ENCODE results near the gene CAPRIN2. TPM values are rescaled to one million over a fixed set of nuclear protein-coding genes. Genes with fewer than 3 reads are reported as not detected.

The CAPRIN2 gene
- total RNA-seq, 2 experiments from 2014 or later: 6.7 to 8.6 TPM

- Mint-ChIP-seq H3K4me1 (no peaks in the 10 kb centered on the region), H3K27ac (no peak overlapping the region), H3K4me3 (no peak overlapping the region), H3K27me3 (peaks cover 21% of the 10 kb centered on the region), H3K36me3 (no peaks in the 10 kb centered on the region), H3K9me3 (no peaks in the 10 kb centered on the region)
- DNase-seq: no peak
These were observed 27.8 kb upstream of the CAPRIN2 start for GRCh38 chr12:30782316-30783173.

- no peaks in the 10 kb centered on the region for H3K4me1 Mint-ChIP-seq
- H3K9me3 Mint-ChIP-seq: no peaks in the 10 kb centered on the region
- H3K36me3 Mint-ChIP-seq: no peaks in the 10 kb centered on the region
- no peak overlapping the region for H3K4me3 Mint-ChIP-seq
- H3K27me3 Mint-ChIP-seq: peaks cover 9% of the 10 kb centered on the region
- H3K27ac Mint-ChIP-seq: no peak overlapping the region
- DNase-seq: no peak
These were observed 24.8 kb upstream of the CAPRIN2 start for GRCh38 chr12:30779578-30779977.

DNA sequence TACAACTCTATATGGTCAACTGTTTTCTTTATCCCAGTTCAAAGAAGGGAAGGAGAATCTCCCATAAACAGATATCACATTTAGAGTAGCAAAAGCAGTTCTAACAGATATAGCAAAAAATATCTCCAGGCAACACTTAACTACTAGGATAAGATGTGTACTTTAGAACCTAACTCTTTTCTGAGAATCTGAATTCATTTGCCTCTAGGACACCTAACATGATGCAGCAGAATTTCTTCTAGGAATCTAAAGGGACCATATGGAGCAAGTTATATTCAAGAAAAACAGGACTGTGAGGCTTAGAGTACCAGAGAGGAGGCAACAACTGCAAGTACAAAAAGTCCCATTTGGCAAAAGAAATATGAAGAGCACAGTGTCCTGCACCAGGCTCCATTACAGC is 24.4 kb upstream of the CAPRIN2 start:
- no peaks in the 10 kb centered on the region for H3K9me3 Mint-ChIP-seq
- no peaks in the 10 kb centered on the region for H3K36me3 Mint-ChIP-seq
- H3K4me3 Mint-ChIP-seq: no peak overlapping the region
- no peak for DNase-seq
- H3K27ac Mint-ChIP-seq: no peak overlapping the region
- no peaks in the 10 kb centered on the region for H3K4me1 Mint-ChIP-seq
- peaks cover 5% of the 10 kb centered on the region for H3K27me3 Mint-ChIP-seq

DNA sequence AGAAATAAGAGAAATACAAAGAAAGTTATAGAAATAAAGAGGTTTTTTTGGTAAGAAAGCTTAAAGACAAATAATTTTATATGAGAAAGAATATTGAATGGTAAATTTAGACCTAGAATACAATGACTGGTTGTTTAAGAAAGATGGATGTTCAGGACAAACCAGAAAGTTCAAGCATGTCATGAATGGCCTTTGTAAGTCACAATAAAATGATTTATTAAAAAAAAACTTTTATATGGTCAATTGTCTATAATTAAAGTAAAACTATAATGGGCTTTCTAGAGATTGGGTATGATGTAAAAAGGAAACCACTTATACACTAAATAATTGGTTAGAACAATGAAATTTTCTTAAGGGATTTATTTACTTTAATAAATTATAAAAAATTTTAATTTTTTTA is 19.8 kb upstream of the CAPRIN2 start:
- H3K27ac Mint-ChIP-seq: no peak overlapping the region
- no peaks in the 10 kb centered on the region for H3K9me3 Mint-ChIP-seq
- H3K4me3 Mint-ChIP-seq: no peak overlapping the region
- no peak for DNase-seq
- H3K4me1 Mint-ChIP-seq: no peaks in the 10 kb centered on the region
- peaks cover 7% of the 10 kb centered on the region for H3K27me3 Mint-ChIP-seq
- no peaks in the 10 kb centered on the region for H3K36me3 Mint-ChIP-seq

DNA sequence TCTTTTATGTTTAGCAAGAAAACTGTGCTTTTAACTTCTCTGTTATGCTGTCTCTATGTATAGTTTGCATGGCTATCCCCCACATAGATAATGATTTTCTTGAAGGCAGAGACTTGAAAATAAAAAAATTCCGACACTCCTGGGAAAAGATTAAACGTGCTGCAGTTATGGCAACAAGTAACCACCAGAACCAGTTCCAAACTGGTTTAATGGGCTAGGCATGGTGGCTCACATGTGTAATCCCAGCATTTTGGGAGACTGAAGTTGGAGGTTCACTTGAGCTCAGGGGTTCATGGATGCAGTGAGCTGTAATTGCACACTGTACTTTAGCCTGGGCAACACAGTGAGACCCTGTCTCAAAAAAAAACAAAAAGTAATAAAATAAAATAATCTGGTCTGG is 15.1 kb upstream of the CAPRIN2 start:
- H3K27me3 Mint-ChIP-seq: peaks cover 4% of the 10 kb centered on the region
- no peak for DNase-seq
- H3K27ac Mint-ChIP-seq: no peak overlapping the region
- no peak overlapping the region for H3K4me3 Mint-ChIP-seq
- no peaks in the 10 kb centered on the region for H3K9me3 Mint-ChIP-seq
- no peaks in the 10 kb centered on the region for H3K4me1 Mint-ChIP-seq
- H3K36me3 Mint-ChIP-seq: no peaks in the 10 kb centered on the region

DNA sequence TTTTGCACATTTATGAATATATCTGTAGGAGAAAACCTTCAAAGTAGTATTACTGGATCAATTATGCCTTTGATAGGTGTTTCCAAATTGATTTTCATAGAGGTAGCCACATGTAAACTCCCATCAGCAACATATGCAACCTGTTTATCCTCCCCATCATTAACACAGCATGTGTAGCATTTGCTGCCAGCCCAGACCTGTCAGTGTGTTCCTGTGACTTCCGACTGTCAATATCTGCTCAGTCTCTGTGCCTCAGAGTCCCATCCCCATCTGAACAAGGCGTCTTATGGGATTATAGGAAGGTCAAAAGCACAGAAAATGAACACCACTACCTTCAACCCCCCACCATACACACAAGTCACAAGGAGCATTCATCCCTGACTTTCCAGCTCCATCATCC is 9.5 kb upstream of the CAPRIN2 start:
- H3K27me3 Mint-ChIP-seq: no peaks in the 10 kb centered on the region
- H3K9me3 Mint-ChIP-seq: no peaks in the 10 kb centered on the region
- no peak for DNase-seq

GRCh38 chr12:30763053-30763452 is 8.3 kb upstream of the CAPRIN2 start:
- Mint-ChIP-seq H3K4me3 (no peak overlapping the region), H3K27ac (no peak overlapping the region), H3K36me3 (no peaks in the 10 kb centered on the region), H3K9me3 (no peaks in the 10 kb centered on the region), H3K27me3 (no peaks in the 10 kb centered on the region), H3K4me1 (no peaks in the 10 kb centered on the region)
- DNase-seq: no peak

More for the DNA sequence above, 9.5 kb upstream of the CAPRIN2 start:
- Mint-ChIP-seq H3K4me1 (no peaks in the 10 kb centered on the region), H3K4me3 (no peak overlapping the region), H3K36me3 (no peaks in the 10 kb centered on the region), H3K27ac (no peak overlapping the region)

GRCh38 chr12:30761730-30762129 is 7.0 kb upstream of the CAPRIN2 start:
- H3K27me3 Mint-ChIP-seq: no peaks in the 10 kb centered on the region
- H3K27ac Mint-ChIP-seq: no peak overlapping the region
- H3K36me3 Mint-ChIP-seq: no peaks in the 10 kb centered on the region
- DNase-seq: no peak
- H3K4me3 Mint-ChIP-seq: no peak overlapping the region
- H3K9me3 Mint-ChIP-seq: no peaks in the 10 kb centered on the region
- peaks cover 6% of the 10 kb centered on the region for H3K4me1 Mint-ChIP-seq

GRCh38 chr12:30757316-30757715 is 2.6 kb upstream of the CAPRIN2 start:
- Mint-ChIP-seq H3K9me3 (no peaks in the 10 kb centered on the region), H3K4me3 (no peak overlapping the region), H3K4me1 (peaks cover 25% of the 10 kb centered on the region), H3K27me3 (no peaks in the 10 kb centered on the region), H3K27ac (no peak overlapping the region), H3K36me3 (no peaks in the 10 kb centered on the region)
- DNase-seq: no peak

DNA sequence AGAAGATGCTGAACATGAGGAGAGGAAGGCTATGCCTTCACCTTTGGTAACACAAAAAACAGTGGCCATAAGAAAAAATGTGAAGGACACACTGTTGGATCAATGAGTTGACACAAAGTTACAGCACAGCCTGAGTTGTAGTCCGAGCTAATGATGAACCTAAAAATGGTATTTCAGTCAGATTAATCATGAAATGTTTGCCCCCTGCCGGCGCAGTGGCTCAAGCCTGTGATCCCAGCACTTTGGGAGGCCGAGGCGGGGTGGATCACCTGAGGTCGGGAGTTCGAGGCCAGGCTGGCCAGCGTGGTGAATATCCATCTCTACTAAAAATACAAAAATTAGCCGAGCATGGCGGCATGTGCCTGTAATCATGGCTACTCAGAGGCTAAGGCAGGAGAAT is 1.3 kb upstream of the CAPRIN2 start:
- Mint-ChIP-seq H3K27me3 (no peaks in the 10 kb centered on the region), H3K9me3 (no peaks in the 10 kb centered on the region), H3K4me1 (peaks cover 30% of the 10 kb centered on the region), H3K4me3 (no peak overlapping the region), H3K27ac (no peak overlapping the region), H3K36me3 (no peaks in the 10 kb centered on the region)
- no peak for DNase-seq

DNA sequence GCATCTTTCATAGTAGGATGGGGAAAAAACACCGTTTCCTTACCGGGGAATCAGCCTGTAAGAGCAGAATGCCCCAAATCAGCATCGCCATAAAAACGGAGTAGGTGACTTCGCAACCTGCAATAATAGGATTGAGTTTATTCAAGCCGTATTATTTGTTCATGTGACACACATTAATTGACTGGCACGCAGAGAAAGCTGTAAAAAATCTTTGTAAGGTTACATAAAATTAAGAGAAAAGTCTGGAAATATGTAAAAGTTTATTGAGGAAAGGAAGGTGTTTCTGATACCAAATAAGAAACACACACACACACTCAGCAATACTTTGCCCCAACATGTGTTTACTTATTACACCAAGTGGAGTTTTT is 628 bp upstream of the CAPRIN2 start:
- DNase-seq: no peak
- Mint-ChIP-seq H3K36me3 (no peaks in the 10 kb centered on the region), H3K4me3 (peak overlapping the region; percentile 93), H3K9me3 (no peaks in the 10 kb centered on the region), H3K4me1 (peaks cover 30% of the 10 kb centered on the region), H3K27me3 (no peaks in the 10 kb centered on the region), H3K27ac (peak overlapping the region; percentile 69)

- Mint-ChIP-seq H3K36me3 (no peaks in the 10 kb centered on the region), H3K27me3 (no peaks in the 10 kb centered on the region), H3K4me1 (peaks cover 30% of the 10 kb centered on the region), H3K27ac (peak overlapping the region; percentile 85), H3K9me3 (no peaks in the 10 kb centered on the region), H3K4me3 (peak overlapping the region; percentile 93)
- DNase-seq: no peak
These were observed 385 bp downstream of the CAPRIN2 start for GRCh38 chr12:30754383-30754749.

GRCh38 chr12:30753751-30754382 is 884 bp downstream of the CAPRIN2 start:
- no peaks in the 10 kb centered on the region for H3K27me3 Mint-ChIP-seq
- H3K4me3 Mint-ChIP-seq: peak overlapping the region; percentile 93
- peaks cover 34% of the 10 kb centered on the region for H3K4me1 Mint-ChIP-seq
- no peaks in the 10 kb centered on the region for H3K36me3 Mint-ChIP-seq
- no peak for DNase-seq
- H3K27ac Mint-ChIP-seq: peak overlapping the region; percentile 85
- H3K9me3 Mint-ChIP-seq: no peaks in the 10 kb centered on the region

DNA sequence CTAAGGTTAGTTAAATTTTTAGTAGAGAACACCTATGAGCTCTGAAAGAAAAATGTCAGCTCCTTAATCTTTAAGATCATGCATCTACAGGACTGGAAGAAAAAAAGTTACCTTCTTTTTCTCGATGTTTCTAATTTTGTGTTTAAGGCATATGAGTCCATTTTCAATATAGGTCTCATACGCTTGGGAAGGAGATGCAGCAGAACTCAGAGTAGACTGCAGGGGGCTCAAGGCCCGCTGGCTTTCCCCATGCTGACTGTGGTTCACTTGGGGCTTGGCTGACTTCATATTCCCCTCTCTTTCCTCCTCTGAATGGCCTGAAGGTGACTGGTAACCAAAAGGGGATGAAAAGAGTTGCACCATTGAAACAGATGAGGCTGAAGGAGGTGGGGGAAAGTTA is 1.5 kb downstream of the CAPRIN2 start:
- Mint-ChIP-seq H3K27me3 (no peaks in the 10 kb centered on the region), H3K9me3 (no peaks in the 10 kb centered on the region), H3K4me1 (peaks cover 34% of the 10 kb centered on the region), H3K36me3 (no peaks in the 10 kb centered on the region), H3K4me3 (peak overlapping the region; percentile 93), H3K27ac (no peak overlapping the region)
- peak; percentile 24 for DNase-seq

DNA sequence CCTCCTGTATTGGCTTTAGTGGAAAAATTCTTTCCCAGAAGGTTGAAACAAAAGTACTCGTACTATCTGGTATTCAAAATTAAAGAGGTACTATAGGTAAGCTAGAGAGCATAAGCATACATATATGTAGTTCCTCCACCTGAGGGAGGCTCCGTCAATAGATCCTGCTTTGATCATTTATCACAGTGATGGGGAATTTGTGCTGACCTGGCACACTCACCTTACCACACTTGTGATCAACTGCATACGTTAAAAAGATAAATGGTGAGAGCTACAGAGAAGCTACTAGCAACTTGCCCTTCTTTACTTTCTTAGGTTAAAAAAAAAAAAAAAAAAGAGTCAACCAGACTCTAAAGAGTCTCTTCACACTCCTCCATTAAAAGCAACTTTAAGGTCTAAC is 2.5 kb downstream of the CAPRIN2 start:
- no peak overlapping the region for H3K27ac Mint-ChIP-seq
- DNase-seq: no peak
- H3K9me3 Mint-ChIP-seq: no peaks in the 10 kb centered on the region
- peaks cover 9% of the 10 kb centered on the region for H3K36me3 Mint-ChIP-seq
- no peak overlapping the region for H3K4me3 Mint-ChIP-seq
- no peaks in the 10 kb centered on the region for H3K27me3 Mint-ChIP-seq
- peaks cover 33% of the 10 kb centered on the region for H3K4me1 Mint-ChIP-seq

DNA sequence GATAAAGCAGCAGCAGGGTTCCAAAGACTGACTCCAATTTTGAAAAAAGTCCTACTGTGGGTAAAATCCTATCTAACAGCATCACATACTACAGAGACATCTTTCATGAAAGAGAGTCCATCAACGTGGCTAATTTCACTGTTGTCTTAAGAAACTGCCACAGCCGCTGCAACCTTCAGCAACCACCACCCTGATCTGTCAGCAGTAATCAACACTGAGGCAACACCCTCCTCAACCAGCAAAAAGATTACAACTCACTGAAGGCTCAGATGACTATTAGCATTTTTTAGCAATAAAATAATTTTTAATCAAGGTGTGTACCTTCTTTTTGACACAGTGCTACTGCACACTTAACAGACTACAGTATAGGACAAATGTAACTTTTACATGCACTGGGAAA is 6.6 kb downstream of the CAPRIN2 start:
- no peaks in the 10 kb centered on the region for H3K27me3 Mint-ChIP-seq
- no peaks in the 10 kb centered on the region for H3K9me3 Mint-ChIP-seq
- H3K4me3 Mint-ChIP-seq: no peak overlapping the region
- H3K4me1 Mint-ChIP-seq: peaks cover 18% of the 10 kb centered on the region
- peaks cover 20% of the 10 kb centered on the region for H3K36me3 Mint-ChIP-seq
- DNase-seq: no peak
- no peak overlapping the region for H3K27ac Mint-ChIP-seq

Data from activated naive CD8-positive, alpha-beta T cell treated with anti-CD3 and anti-CD28 coated beads for 36 hours (primary cell).